IMR-90 (cell line): ENCODE results near the gene FRAS1.

Source experiments
- CTCF ChIP-seq: conservative IDR thresholded peaks from 2 replicates; pipeline ENCODE4 v1.5.1; 2012; ENCODE audit warnings: mild to moderate bottlenecking, low read depth, low read length, improper control_type of control experiment
- ELK1 ChIP-seq: fragments of 150-350 bp; IDR thresholded peaks from 2 replicates; pipeline ENCODE4 v1.6.1; 2016; ENCODE audit warnings: low read depth, mild to moderate bottlenecking, low read length, moderate library complexity, borderline replicate concordance
- POLR2A ChIP-seq: IDR thresholded peaks from 2 replicates; pipeline ENCODE4 v1.6.1; 2012; ENCODE audit warnings: mild to moderate bottlenecking, low read depth, low read length
- RFX5 ChIP-seq: IDR thresholded peaks from 2 replicates; pipeline ENCODE4 v1.8.0; 2012; ENCODE audit warnings: low read depth, mild to moderate bottlenecking, low read length, moderate library complexity
- USF2 ChIP-seq: fragments of 150-350 bp; IDR thresholded peaks from 2 replicates; pipeline ENCODE4 v1.6.1; 2017; ENCODE audit warnings: mild to moderate bottlenecking, antibody characterized with exemption, low read length, low read depth

GRCh38 chr4:78078101-78078500, 21.0 kb downstream of the FRAS1 start:
- TF ChIP-seq POLR2A (no peak), CTCF (no peak), USF2 (no peak), ELK1 (no peak), RFX5 (no peak)
